Fibroblast of the aortic adventitia (primary cell): ENCODE data around the gene PHACTR3. TPM values are rescaled to one million over a fixed set of nuclear protein-coding genes. Genes with fewer than 3 reads are reported as not detected.

Experiments
- DNase-seq: peaks from one replicate; pipeline ENCODE4 v3.0.0-alpha.2; 2010; ENCODE audit warnings: low read depth
- H3K4me3 ChIP-seq: 2 replicates; pipeline ENCODE4 v1.5.1; 2011; ENCODE audit warnings: low read depth, mild to moderate bottlenecking, control low read depth, low read length, moderate library complexity
- CTCF ChIP-seq: IDR thresholded peaks from 2 replicates; pipeline ENCODE4 v1.5.1; 2011; ENCODE audit warnings: mild to moderate bottlenecking, low read length, control low read depth, inconsistent platforms; ENCODE audit not compliant: insufficient read depth
- total RNA-seq: library from RNA; depleted of rRNA; stranded (reverse); fragments of >200 nt; gene quantifications from 2 replicates; pipeline ENCODE4 v1.2.3, GENCODE V29; 2012; ENCODE audit warnings: low replicate concordance

PHACTR3 gene
- total RNA-seq, 1 donor = not detected

GRCh38 chr20:59632541-59633113 is 28.3 kb downstream of the PHACTR3 start:
- no peak for TF ChIP-seq CTCF
- H3K4me3 ChIP-seq = no peak overlapping the region
- DNase-seq = no peak

- no peak overlapping the region for H3K4me3 ChIP-seq
- no peak for TF ChIP-seq CTCF
- no peak for DNase-seq
Measured at GRCh38 chr20:59633656-59634251, 29.4 kb downstream of the PHACTR3 start.

- no peak for TF ChIP-seq CTCF
- DNase-seq = no peak
- H3K4me3 ChIP-seq = no peak overlapping the region
Measured at GRCh38 chr20:59634435-59635005, 30.2 kb downstream of the PHACTR3 start.

GRCh38 chr20:59636766-59637370 is 32.5 kb downstream of the PHACTR3 start:
- no peak for TF ChIP-seq CTCF
- H3K4me3 ChIP-seq = no peak overlapping the region
- DNase-seq = no peak

- TF ChIP-seq CTCF = no peak
- H3K4me3 ChIP-seq = no peak overlapping the region
- DNase-seq = no peak
Measured at GRCh38 chr20:59640267-59640666, 35.9 kb downstream of the PHACTR3 start.

GRCh38 chr20:59643615-59644061 is 39.3 kb downstream of the PHACTR3 start:
- DNase-seq = no peak
- no peak for TF ChIP-seq CTCF
- H3K4me3 ChIP-seq = no peak overlapping the region
